Lung (tissue), 12 donors: ENCODE results near the gene LAMC3. TPM values are rescaled to one million over a fixed set of nuclear protein-coding genes. Genes with fewer than 3 reads are reported as not detected.

Source experiments
- ATAC-seq: fragments of 200-7000 bp; cut with Tn5 transposase; one replicate; pipeline ENCODE4 v1.9.1; 2020; ENCODE audit warnings: moderate number of reproducible peaks; ENCODE audit not compliant: insufficient read depth, low FRiP score
- DNase-seq, 3 donors: peaks; one replicate each; pipeline ENCODE4 v3.0.0-alpha.2; 2013 to 2017
- H3K27ac ChIP-seq, 2 donors: one replicate each; pipeline ENCODE4 v1.5.1; 2013; ENCODE audit warnings: mild to moderate bottlenecking in 2 of 2, moderate library complexity in 2 of 2, control low read depth in 1 of 2, inconsistent platforms in 1 of 2, low read depth in 1 of 2, low read length in 1 of 2
- H3K27me3 ChIP-seq, 3 donors: one replicate each; pipeline ENCODE4 v1.5.1; 2013; ENCODE audit warnings: low read length in 2 of 3; ENCODE audit not compliant: control insufficient read depth in 3 of 3, insufficient read depth in 3 of 3
- H3K36me3 ChIP-seq, 4 donors: one replicate each; pipeline ENCODE4 v1.5.1; 2013; ENCODE audit warnings: low read length in 4 of 4, mild to moderate bottlenecking in 1 of 4, moderate library complexity in 1 of 4; ENCODE audit not compliant: control insufficient read depth in 4 of 4, insufficient read depth in 4 of 4
- H3K4me1 ChIP-seq, 5 donors: one replicate each; pipeline ENCODE4 v1.5.1; 2013; ENCODE audit warnings: low read length in 5 of 5, mild to moderate bottlenecking in 2 of 5, moderate library complexity in 1 of 5; ENCODE audit not compliant: control insufficient read depth in 5 of 5, insufficient read depth in 5 of 5
- H3K4me3 ChIP-seq: one replicate; pipeline ENCODE4 v1.5.1; 2013; ENCODE audit warnings: mild to moderate bottlenecking, control low read depth, moderate library complexity
- H3K9ac ChIP-seq, 2 donors: one replicate each; pipeline ENCODE4 v1.5.1; 2013; ENCODE audit warnings: low read length in 2 of 2, control low read depth in 1 of 2; ENCODE audit not compliant: insufficient read depth in 1 of 2
- H3K9me3 ChIP-seq, 4 donors: one replicate each; pipeline ENCODE4 v1.5.1; 2013; ENCODE audit warnings: low read length in 3 of 4, mild to moderate bottlenecking in 1 of 4, moderate library complexity in 1 of 4; ENCODE audit not compliant: control insufficient read depth in 4 of 4, insufficient read depth in 3 of 4
- WGBS, 2 donors: extraction: QIAGEN DNeasy Blood & Tissue Kit; methylation state at CpG; one replicate each; pipeline ENCODE4 v1.1.7; 2013; 5-methylcytosine and 5-hydroxymethylcytosine counted together
- polyA plus RNA-seq, 2 donors: library from polyadenylated mRNA; stranded (reverse); fragments of 200-250 nt; gene quantifications; one replicate each; pipeline ENCODE4 v1.2.1, GENCODE V29; 2013
- total RNA-seq, 2 donors: library from RNA; depleted of rRNA in 1 of 2; stranded (reverse); fragments of >200 nt in 1 of 2; gene quantifications; one replicate each; pipeline ENCODE4 v1.2.1, GENCODE V29; 2014 to 2021
- TF ChIP-seq, protein P1 (sequence below): IDR thresholded peaks from 2 replicates; pipeline ENCODE4 v1.5.1; 2012; ENCODE audit warnings: mild to moderate bottlenecking; ENCODE audit errors: control extremely low read depth, extremely low read depth
- donor health status: control.
- donor health status: control.
- donor health status: Bipolar disorder and iron deficiency.
- donor health status: healthy.
- donor health status: DM: yes; HTN: yes; CAD: no.

LAMC3 gene
- total and polyA plus RNA-seq, 4 donors = 10.5 to 24.3 (median 14.1) TPM

DNA sequence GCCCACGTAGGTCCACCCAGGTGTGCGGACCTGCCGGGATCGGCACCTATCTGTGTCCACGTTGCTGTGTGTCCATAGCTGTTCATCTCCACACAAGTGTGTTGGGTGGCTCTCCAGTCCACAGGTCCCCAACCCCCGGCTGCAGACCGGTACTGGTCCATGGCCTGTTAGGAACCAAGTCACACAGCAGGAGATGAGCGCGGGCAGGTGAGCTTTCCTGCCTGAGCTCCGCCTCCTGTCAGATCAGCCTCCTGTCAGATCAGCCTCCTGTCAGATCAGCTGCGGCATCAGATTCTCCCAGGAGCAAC, 18.9 kb downstream of the LAMC3 start:
- Histone ChIP-seq H3K4me3 (no peak overlapping the region), H3K27me3 (no peaks in the 10 kb centered on the region), H3K4me1 (no peaks in the 10 kb centered on the region), H3K36me3 (no peaks in the 10 kb centered on the region), H3K9ac (no peak overlapping the region), H3K27ac (no peak overlapping the region), H3K9me3 (no peaks in the 10 kb centered on the region)
- TF ChIP-seq, protein P1, sequence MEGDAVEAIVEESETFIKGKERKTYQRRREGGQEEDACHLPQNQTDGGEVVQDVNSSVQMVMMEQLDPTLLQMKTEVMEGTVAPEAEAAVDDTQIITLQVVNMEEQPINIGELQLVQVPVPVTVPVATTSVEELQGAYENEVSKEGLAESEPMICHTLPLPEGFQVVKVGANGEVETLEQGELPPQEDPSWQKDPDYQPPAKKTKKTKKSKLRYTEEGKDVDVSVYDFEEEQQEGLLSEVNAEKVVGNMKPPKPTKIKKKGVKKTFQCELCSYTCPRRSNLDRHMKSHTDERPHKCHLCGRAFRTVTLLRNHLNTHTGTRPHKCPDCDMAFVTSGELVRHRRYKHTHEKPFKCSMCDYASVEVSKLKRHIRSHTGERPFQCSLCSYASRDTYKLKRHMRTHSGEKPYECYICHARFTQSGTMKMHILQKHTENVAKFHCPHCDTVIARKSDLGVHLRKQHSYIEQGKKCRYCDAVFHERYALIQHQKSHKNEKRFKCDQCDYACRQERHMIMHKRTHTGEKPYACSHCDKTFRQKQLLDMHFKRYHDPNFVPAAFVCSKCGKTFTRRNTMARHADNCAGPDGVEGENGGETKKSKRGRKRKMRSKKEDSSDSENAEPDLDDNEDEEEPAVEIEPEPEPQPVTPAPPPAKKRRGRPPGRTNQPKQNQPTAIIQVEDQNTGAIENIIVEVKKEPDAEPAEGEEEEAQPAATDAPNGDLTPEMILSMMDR = no peak
- ATAC-seq (no peak), DNase-seq (no peak)
- 88 to 93% methylated on average over 11 of the region's 11 CpGs for WGBS, 2 donors

DNA sequence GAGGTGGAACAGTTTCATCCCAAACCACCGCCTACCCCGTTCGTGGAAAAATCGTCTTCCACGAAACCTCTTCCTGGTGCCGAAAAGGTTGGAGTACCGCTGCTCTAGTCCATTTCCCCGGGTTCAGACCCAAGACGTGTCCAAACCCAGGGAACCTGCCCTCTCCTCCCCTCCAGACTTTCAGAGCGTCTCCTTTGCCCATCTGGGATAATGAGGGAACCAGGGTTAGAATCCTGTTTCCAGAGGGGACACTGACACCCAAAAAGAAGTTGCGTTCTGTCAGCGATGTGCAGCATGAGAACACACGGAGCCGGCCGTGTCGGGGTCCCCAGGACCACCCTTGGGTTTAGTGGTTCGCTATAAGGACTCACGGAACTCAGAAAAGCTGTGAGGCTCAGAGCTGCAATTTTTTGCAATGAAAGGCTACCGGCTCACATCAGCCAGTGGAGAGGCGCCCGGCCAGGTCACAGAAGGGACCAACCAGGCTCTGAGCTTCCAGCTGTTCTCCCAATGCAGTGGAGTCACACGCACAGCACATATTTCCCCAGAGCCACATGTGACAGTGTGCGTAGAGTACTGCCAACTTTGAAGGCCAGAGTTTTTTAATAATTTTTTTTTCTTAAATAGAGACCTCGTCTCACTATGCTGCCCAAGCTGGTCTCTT, 19.4 kb downstream of the LAMC3 start:
- DNase-seq = peak; percentile 58 to 73 (median 65)
- WGBS, 2 donors = 84 to 90% methylated on average over 24 of the region's 24 CpGs

DNA sequence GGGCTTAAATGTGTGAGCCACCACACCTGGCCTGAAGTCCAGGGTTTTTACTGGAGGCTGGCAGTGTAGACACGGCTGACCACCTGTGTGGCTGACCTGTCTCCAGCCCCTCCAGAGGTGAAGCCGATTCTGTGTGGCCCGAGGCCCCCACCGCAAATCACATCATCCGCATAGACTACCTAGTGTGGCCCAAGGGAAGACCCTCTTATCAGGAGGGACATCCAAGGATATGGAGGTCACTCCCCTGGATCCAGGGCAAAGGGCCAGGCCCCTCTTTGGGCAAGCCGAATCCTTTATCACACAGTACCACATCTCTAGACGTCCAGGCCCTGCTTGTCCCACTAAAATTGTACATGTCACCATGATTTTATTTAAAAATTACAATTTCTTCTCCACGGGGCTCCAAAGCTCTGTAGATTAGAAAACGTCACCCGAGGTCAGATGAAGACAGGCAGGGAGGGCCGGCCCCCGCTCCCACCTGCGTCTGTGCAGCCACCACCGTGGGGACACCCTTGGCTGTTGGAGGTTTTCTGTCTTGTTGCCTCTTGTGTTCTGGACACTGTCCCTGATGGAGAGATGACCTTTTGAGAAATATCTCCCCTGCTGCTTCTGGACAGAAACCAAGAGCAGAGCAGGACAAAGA, 20.1 kb downstream of the LAMC3 start:
- ATAC-seq (no peak), DNase-seq (no peak)
- no peak overlapping the region for H3K27ac ChIP-seq
- TF ChIP-seq, protein P1 = no peak
- H3K4me1 ChIP-seq = no peaks in the 10 kb centered on the region
- 79 to 85% methylated on average over 14 of the region's 14 CpGs for WGBS, 2 donors
- no peak overlapping the region for H3K4me3 ChIP-seq
- no peaks in the 10 kb centered on the region for H3K36me3 ChIP-seq
- no peak overlapping the region for H3K9ac ChIP-seq
- H3K27me3 ChIP-seq = no peaks in the 10 kb centered on the region
- no peaks in the 10 kb centered on the region for H3K9me3 ChIP-seq

More for the DNA sequence above, 19.4 kb downstream of the LAMC3 start:
- Histone ChIP-seq H3K27ac (no peak overlapping the region), H3K27me3 (no peaks in the 10 kb centered on the region), H3K9me3 (no peaks in the 10 kb centered on the region), H3K4me3 (no peak overlapping the region), H3K36me3 (no peaks in the 10 kb centered on the region), H3K9ac (no peak overlapping the region), H3K4me1 (no peaks in the 10 kb centered on the region)
- no peak for ATAC-seq
- TF ChIP-seq, protein P1 = no peak

DNA sequence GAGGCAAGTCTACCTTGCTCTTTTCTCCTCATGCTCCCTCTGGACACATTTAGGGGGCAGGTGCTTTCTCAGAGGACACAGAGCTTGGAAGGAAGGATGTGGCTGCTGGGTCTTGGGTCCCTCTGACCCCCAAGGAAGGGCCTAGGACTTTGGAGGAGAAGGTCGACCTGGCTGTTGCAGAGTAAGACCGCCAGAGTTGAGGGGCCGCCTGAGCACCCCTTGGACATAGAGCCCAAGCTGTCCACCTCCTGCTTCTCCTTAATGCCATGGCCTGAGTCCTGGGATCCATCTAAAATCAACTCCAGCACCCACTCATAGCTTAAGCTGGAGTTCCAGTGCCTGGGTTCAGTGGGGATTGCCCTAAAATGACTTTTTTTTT, 20.6 kb downstream of the LAMC3 start:
- no peaks in the 10 kb centered on the region for H3K36me3 ChIP-seq
- H3K27ac ChIP-seq = no peak overlapping the region
- DNase-seq (no peak), ATAC-seq (no peak)
- no peak overlapping the region for H3K9ac ChIP-seq
- H3K27me3 ChIP-seq = no peaks in the 10 kb centered on the region
- WGBS, 2 donors = 76 to 89% methylated on average over 3 of the region's 3 CpGs
- no peaks in the 10 kb centered on the region for H3K4me1 ChIP-seq
- no peak overlapping the region for H3K4me3 ChIP-seq
- no peaks in the 10 kb centered on the region for H3K9me3 ChIP-seq
- TF ChIP-seq, protein P1 = no peak
